Measurements from ENCODE around the gene FGF12. TPM values are rescaled to one million over a fixed set of nuclear protein-coding genes. Genes with fewer than 3 reads are reported as not detected.
A peak's percentile ranks its signal among the peaks of the same experiment; 100 is the strongest.

Gene FGF12
- total and polyA plus RNA-seq, 2 of the 13 experiments (the other 11 are each of a cell fraction or from before 2014, with no cell fraction given): 0.07 TPM; not detected in 1

DNA sequence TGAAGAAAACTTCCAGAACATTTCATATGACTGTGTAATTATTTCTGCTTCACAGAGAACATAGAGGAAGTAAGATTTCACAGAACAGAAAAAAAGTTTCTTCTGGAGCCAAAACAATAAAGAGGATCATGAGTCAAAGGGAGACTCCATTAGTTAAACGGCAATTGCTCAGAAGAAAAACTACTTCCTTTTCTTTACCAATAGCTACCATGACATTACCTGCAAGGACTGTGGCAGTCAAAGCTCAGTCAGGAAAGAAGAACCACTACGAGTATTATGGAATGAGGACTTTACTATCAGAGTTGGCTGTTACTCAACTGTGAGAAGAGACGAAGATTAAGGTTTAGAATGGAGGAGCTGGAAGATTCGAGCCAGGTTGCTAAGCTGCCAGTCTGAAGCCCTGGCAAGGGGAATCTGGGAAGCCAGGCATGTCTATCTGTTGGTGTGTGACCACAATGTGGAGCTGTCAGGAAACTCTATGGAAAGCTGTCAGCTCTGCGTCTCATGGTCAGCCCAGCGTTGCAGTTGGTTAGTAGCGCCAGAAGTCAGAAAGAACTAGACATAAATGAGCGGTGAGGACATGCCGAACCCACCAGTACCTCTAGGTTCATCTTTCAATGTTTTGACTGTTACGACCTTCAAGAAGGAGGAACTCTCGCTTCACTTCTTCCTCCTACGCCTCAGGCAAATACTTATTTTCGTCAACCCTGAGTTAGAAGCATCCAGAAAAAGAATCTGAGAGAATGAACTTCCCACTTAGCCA, 604.3 kb downstream of the FGF12 start:
- H3K36me3 ChIP-seq (replicated peaks in 1 of 2; ENCODE audit: control insufficient read depth in 1 of 2, insufficient read depth in 2 of 2, low read length in 2 of 2): no peaks in the 10 kb centered on the region
- H3K27ac ChIP-seq (ENCODE audit: extremely low read length, insufficient read depth, low read length): no peak overlapping the region
- intact Hi-C loops (cut with micrococcal nuclease; ENCODE audit: unreplicated experiment): no loop called here
- WGBS (ENCODE audit: low lambda C conversion rate): 25% methylated on average over 11 of the region's 13 CpGs
- no peaks in the 10 kb centered on the region for H3K79me2 ChIP-seq (ENCODE audit: insufficient read depth, low read length)
- DNase-seq (ENCODE audit: low spot score) (no peak), FAIRE-seq (no peak), ATAC-seq (no peak)
- no peaks in the 10 kb centered on the region for H3K4me1 ChIP-seq (ENCODE audit: insufficient read depth, low read length)
- ChIA-PET POLR2A (no interaction called here), CTCF (ENCODE audit: low intra/inter-chr PET ratio, low total read pairs) (no interaction called here)
- H3K4me2 ChIP-seq (ENCODE audit: low read depth, low read length): no peak overlapping the region
- no peak overlapping the region for H3K9ac ChIP-seq (ENCODE audit: insufficient read depth, low read depth, low read length)
- H3K27me3 ChIP-seq (ENCODE audit: control insufficient read depth in 1 of 2, insufficient read depth in 2 of 2, low read length in 2 of 2): no peaks in the 10 kb centered on the region
- H3K9me3 ChIP-seq (ENCODE audit: low read length): no peaks in the 10 kb centered on the region
- TF ChIP-seq ZNF431 (CRISPR knock-in tag; IDR thresholded peaks at IDR 0.05; ENCODE audit: borderline replicate concordance, low read depth) (no peak), ZNF782 (CRISPR knock-in tag; IDR thresholded peaks at IDR 0.05; ENCODE audit: borderline replicate concordance) (no peak), ZNF33A (CRISPR knock-in tag; IDR thresholded peaks at IDR 0.05; ENCODE audit: borderline replicate concordance) (no peak), TEAD3 (CRISPR knock-in tag; optimal IDR thresholded peaks at IDR 0.05; ENCODE audit: borderline replicate concordance) (no peak), FOXK1 (CRISPR knock-in tag; IDR thresholded peaks at IDR 0.05; ENCODE audit: borderline replicate concordance, low read depth) (no peak), ARNTL (CRISPR knock-in tag; IDR thresholded peaks at IDR 0.05) (no peak), ZNF605 (CRISPR knock-in tag; IDR thresholded peaks at IDR 0.05) (no peak), ZNF577 (CRISPR knock-in tag; IDR thresholded peaks at IDR 0.05; ENCODE audit: borderline replicate concordance, low read depth) (no peak), PLRG1 (conservative IDR thresholded peaks at IDR 0.05) (no peak), ZMYM2 (CRISPR knock-in tag; IDR thresholded peaks at IDR 0.05) (no peak), ZSCAN9 (CRISPR knock-in tag; IDR thresholded peaks at IDR 0.05; ENCODE audit: borderline replicate concordance) (no peak), SOX5 (CRISPR knock-in tag; IDR thresholded peaks at IDR 0.05; ENCODE audit: borderline replicate concordance) (no peak)
- TF ChIP-seq, protein P1, sequence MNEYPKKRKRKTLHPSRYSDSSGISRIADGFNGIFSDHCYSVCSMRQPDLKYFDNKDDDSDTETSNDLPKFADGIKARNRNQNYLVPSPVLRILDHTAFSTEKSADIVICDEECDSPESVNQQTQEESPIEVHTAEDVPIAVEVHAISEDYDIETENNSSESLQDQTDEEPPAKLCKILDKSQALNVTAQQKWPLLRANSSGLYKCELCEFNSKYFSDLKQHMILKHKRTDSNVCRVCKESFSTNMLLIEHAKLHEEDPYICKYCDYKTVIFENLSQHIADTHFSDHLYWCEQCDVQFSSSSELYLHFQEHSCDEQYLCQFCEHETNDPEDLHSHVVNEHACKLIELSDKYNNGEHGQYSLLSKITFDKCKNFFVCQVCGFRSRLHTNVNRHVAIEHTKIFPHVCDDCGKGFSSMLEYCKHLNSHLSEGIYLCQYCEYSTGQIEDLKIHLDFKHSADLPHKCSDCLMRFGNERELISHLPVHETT (CRISPR knock-in tag; conservative IDR thresholded peaks at IDR 0.05): no peak
- TF ChIP-seq, protein P2, sequence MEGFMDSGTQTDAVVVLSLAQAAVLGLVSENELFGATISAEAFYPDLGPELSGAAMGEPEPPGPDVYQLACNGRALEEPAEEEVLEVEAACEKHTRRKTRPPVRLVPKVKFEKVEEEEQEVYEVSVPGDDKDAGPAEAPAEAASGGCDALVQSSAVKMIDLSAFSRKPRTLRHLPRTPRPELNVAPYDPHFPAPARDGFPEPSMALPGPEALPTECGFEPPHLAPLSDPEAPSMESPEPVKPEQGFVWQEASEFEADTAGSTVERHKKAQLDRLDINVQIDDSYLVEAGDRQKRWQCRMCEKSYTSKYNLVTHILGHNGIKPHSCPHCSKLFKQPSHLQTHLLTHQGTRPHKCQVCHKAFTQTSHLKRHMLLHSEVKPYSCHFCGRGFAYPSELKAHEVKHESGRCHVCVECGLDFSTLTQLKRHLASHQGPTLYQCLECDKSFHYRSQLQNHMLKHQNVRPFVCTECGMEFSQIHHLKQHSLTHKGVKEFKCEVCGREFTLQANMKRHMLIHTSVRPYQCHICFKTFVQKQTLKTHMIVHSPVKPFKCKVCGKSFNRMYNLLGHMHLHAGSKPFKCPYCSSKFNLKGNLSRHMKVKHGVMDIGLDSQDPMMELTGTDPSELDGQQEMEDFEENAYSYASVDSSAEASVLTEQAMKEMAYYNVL (CRISPR knock-in tag; IDR thresholded peaks at IDR 0.05; ENCODE audit: borderline replicate concordance): no peak
- TF ChIP-seq, protein P3, sequence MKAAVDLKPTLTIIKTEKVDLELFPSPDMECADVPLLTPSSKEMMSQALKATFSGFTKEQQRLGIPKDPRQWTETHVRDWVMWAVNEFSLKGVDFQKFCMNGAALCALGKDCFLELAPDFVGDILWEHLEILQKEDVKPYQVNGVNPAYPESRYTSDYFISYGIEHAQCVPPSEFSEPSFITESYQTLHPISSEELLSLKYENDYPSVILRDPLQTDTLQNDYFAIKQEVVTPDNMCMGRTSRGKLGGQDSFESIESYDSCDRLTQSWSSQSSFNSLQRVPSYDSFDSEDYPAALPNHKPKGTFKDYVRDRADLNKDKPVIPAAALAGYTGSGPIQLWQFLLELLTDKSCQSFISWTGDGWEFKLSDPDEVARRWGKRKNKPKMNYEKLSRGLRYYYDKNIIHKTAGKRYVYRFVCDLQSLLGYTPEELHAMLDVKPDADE (CRISPR knock-in tag; IDR thresholded peaks at IDR 0.05): no peak
- TF ChIP-seq, protein P4, sequence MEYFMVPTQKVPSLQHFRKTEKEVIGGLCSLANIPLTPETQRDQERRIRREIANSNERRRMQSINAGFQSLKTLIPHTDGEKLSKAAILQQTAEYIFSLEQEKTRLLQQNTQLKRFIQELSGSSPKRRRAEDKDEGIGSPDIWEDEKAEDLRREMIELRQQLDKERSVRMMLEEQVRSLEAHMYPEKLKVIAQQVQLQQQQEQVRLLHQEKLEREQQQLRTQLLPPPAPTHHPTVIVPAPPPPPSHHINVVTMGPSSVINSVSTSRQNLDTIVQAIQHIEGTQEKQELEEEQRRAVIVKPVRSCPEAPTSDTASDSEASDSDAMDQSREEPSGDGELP (IDR thresholded peaks at IDR 0.05; ENCODE audit: borderline replicate concordance, low read depth): no peak
- no TSS peak for BruUV-seq (replicated peaks)
- H2AFZ ChIP-seq (ENCODE audit: low read length): peak overlapping the region; percentile 52
- H4K20me1 ChIP-seq (ENCODE audit: insufficient read depth, low read length): no peaks in the 10 kb centered on the region
- no peak overlapping the region for H3K4me3 ChIP-seq (replicated peaks in 1 of 3; ENCODE audit: insufficient read depth in 1 of 3, low read depth in 2 of 3, low read length in 3 of 3)
- in situ Hi-C loops (cut with HindIII; ENCODE audit: extremely low pct_ligation_motif_present, low pct_unique_long_range_greater_than_20kb): no loop called here

Data from HepG2 (cell line).